Stomach (tissue), 9 donors: ENCODE results near the gene ZNF768. TPM values are rescaled to one million over a fixed set of nuclear protein-coding genes. Genes with fewer than 3 reads are reported as not detected.

Experiments used
- DNase-seq, 2 donors: peaks; one replicate each; pipeline versions ENCODE4 v3.0.0 to v3.0.0-alpha.2; 2013 to 2019
- H3K27ac ChIP-seq, 5 donors: fragments of 200-600 bp in 4 of 5; sonication (generic) in 4 of 5; one replicate each; pipeline ENCODE4 v1.5.1; 2013 to 2019; ENCODE audit warnings: mild to moderate bottlenecking in 1 of 5, moderate library complexity in 1 of 5
- H3K27me3 ChIP-seq, 3 donors: fragments of 200-600 bp; sonication (generic); one replicate each; pipeline ENCODE4 v1.5.1; 2017 to 2019; ENCODE audit warnings: mixed run types in 1 of 3
- H3K36me3 ChIP-seq, 4 donors: fragments of 200-600 bp; sonication (generic); 1 replicate in 3 of 4; 2 replicates in 1 of 4; pipeline ENCODE4 v1.5.1; 2016 to 2019
- H3K4me1 ChIP-seq, 4 donors: fragments of 200-600 bp; sonication (generic); one replicate each; pipeline ENCODE4 v1.5.1; 2016 to 2019
- H3K4me3 ChIP-seq, 4 donors: fragments of 200-600 bp; sonication (generic) in 3 of 4; one replicate each; pipeline ENCODE4 v1.5.1; 2016 to 2019; ENCODE audit warnings: mild to moderate bottlenecking in 1 of 4
- H3K9me3 ChIP-seq, 4 donors: fragments of 200-600 bp; sonication (generic); one replicate each; pipeline ENCODE4 v1.5.1; 2016 to 2019
- CTCF ChIP-seq, 7 experiments: fragments of 450-650 bp in 4 of 7; fragments of 200-600 bp in 3 of 7; sonication (generic) in 3 of 7; IDR thresholded peaks; one replicate each; pipeline ENCODE4 v1.5.1; 2016 to 2019; ENCODE audit warnings: antibody characterized with exemption in 7 of 7, control low read depth in 2 of 7, mild to moderate bottlenecking in 1 of 7
- EP300 ChIP-seq: sonication (generic); formaldehyde crosslinking; IDR thresholded peaks from one replicate; pipeline ENCODE4 v1.6.1; 2017; ENCODE audit warnings: antibody characterized with exemption
- POLR2A ChIP-seq, 4 donors: fragments of 450-650 bp; IDR thresholded peaks; one replicate each; pipeline ENCODE4 v1.6.1; 2016; ENCODE audit warnings: antibody characterized with exemption in 4 of 4, control low read depth in 2 of 4, mild to moderate bottlenecking in 1 of 4, moderate library complexity in 1 of 4
- POLR2AphosphoS5 ChIP-seq, 3 donors: sonication (generic); formaldehyde crosslinking; IDR thresholded peaks; one replicate each; pipeline ENCODE4 v1.6.1; 2016; ENCODE audit warnings: antibody characterized with exemption in 3 of 3
- WGBS, 5 donors: extraction: QIAGEN DNeasy Blood & Tissue Kit in 3 of 5; methylation state at CpG; one replicate each; pipeline versions ENCODE4 v1.1.5 to v1.1.7; 2013 to 2018; 5-methylcytosine and 5-hydroxymethylcytosine counted together
- intact Hi-C: fragments of 100-400 bp; cut with DNase I; formaldehyde crosslinking; loops from one replicate; pipeline ENCODE4 v1.15.1; 2023; ENCODE audit warnings: low total_unique reads
- polyA plus RNA-seq, 3 donors: library from polyadenylated mRNA; stranded (reverse); fragments of 200-250 nt; gene quantifications; one replicate each; pipeline ENCODE4 v1.2.3, GENCODE V29; 2013
- total RNA-seq, 5 donors: library from RNA; depleted of rRNA; stranded (reverse); fragments of >200 nt; gene quantifications; one replicate each; pipeline versions ENCODE4 v1.1.0 to v1.2.3, GENCODE V29; 2014 to 2016
- donor health status: healthy with polysubstance abuse.
- donor health status: Bipolar disorder and iron deficiency.
- donor health status: healthy.

The ZNF768 gene
- total and polyA plus RNA-seq, 8 donors = 11.9 to 75.0 (median 31.3) TPM

- H3K9me3 ChIP-seq = no peaks in the 10 kb centered on the region
- TF ChIP-seq CTCF (IDR thresholded peaks at IDR 0.05) (no peak), EP300 (no peak), POLR2AphosphoS5 (IDR thresholded peaks at IDR 0.05) (no peak), POLR2A (IDR thresholded peaks at IDR 0.05) (no peak)
- H3K36me3 ChIP-seq = peaks cover 0 to 33% (median 5%) of the 10 kb centered on the region in 4 donors
- peaks cover 0 to 8% (median 0%) of the 10 kb centered on the region in 3 donors for H3K27me3 ChIP-seq
- 77 to 93% (median 90%) methylated on average over 4 of the region's 4 CpGs for WGBS, 5 donors
- no peak for DNase-seq
- H3K4me3 ChIP-seq = no peak overlapping the region
- H3K27ac ChIP-seq = no peak overlapping the region
- intact Hi-C loops = no loop called here
- peaks cover 0 to 14% (median 7%) of the 10 kb centered on the region in 4 donors for H3K4me1 ChIP-seq
These were observed 35.1 kb downstream of the ZNF768 start for GRCh38 chr16:30491229-30491628.

- Histone ChIP-seq H3K36me3 (peaks cover 0 to 26% (median 5%) of the 10 kb centered on the region in 4 donors), H3K27me3 (no peaks in the 10 kb centered on the region), H3K4me3 (no peak overlapping the region), H3K4me1 (peaks cover 0 to 14% (median 7%) of the 10 kb centered on the region in 4 donors), H3K27ac (no peak overlapping the region), H3K9me3 (no peaks in the 10 kb centered on the region)
- intact Hi-C loops = no loop called here
- 82 to 98% (median 87%) methylated on average over 6 of the region's 6 CpGs for WGBS, 5 donors
- TF ChIP-seq EP300 (no peak), CTCF (IDR thresholded peaks at IDR 0.05) (no peak), POLR2AphosphoS5 (IDR thresholded peaks at IDR 0.05) (no peak), POLR2A (IDR thresholded peaks at IDR 0.05) (no peak)
- DNase-seq = no peak
These were observed 36.2 kb downstream of the ZNF768 start for GRCh38 chr16:30490210-30490609.

GRCh38 chr16:30488764-30489605 is 37.4 kb downstream of the ZNF768 start:
- peak overlapping the region in 2 of 5 donors; percentile 42 to 43 for H3K27ac ChIP-seq
- 50 to 64% (median 58%) methylated on average over 10 to 11 of the region's 11 CpGs for WGBS, 5 donors

More at GRCh38 chr16:30488764-30489605, 37.4 kb downstream of the ZNF768 start:
- Histone ChIP-seq H3K9me3 (no peaks in the 10 kb centered on the region), H3K36me3 (peaks cover 0 to 18% (median 1%) of the 10 kb centered on the region in 4 donors), H3K27me3 (no peaks in the 10 kb centered on the region), H3K4me1 (peaks cover 0 to 14% (median 7%) of the 10 kb centered on the region in 4 donors), H3K4me3 (no peak overlapping the region)
- TF ChIP-seq CTCF (IDR thresholded peaks at IDR 0.05) (no peak), POLR2A (IDR thresholded peaks at IDR 0.05) (no peak), EP300 (no peak), POLR2AphosphoS5 (IDR thresholded peaks at IDR 0.05) (no peak)
- peak in 1 of 2 donors; percentile 29 for DNase-seq
- intact Hi-C loops = no loop called here
